H9 (cell line): Measurements from ENCODE around the gene HILPDA. TPM values are rescaled to one million over a fixed set of nuclear protein-coding genes. Genes with fewer than 3 reads are reported as not detected.
A peak's percentile ranks its signal among the peaks of the same experiment; 100 is the strongest.
"Not testable (repeated sequence)": the region's sequence is repeated elsewhere in the genome, so short reads cannot be mapped to it uniquely, and the experiment has no call there.

ENCODE experiments used
- DNase-seq: peaks from one replicate; pipeline ENCODE4 v3.0.0-alpha.2; 2017
- H2AFZ ChIP-seq: one replicate; pipeline ENCODE4 v1.6.1; 2013; ENCODE audit warnings: mild to moderate bottlenecking, low read length, control low read depth, moderate library complexity
- H2AK5ac ChIP-seq: 2 replicates; pipeline ENCODE4 v1.6.1; 2013; ENCODE audit warnings: low read length, control low read depth, mixed read lengths; ENCODE audit not compliant: insufficient read length
- H2BK120ac ChIP-seq: one replicate; pipeline ENCODE4 v1.6.1; 2013; ENCODE audit warnings: low read depth, mild to moderate bottlenecking, low read length, control low read depth, inconsistent platforms; ENCODE audit not compliant: poor library complexity, severe bottlenecking
- H2BK12ac ChIP-seq: 2 replicates; pipeline ENCODE4 v1.6.1; 2013; ENCODE audit warnings: low read length, control low read depth, mixed read lengths, low read depth; ENCODE audit not compliant: insufficient read length
- H2BK15ac ChIP-seq: 2 replicates; pipeline ENCODE4 v1.6.1; 2013; ENCODE audit warnings: low read depth, low read length, control low read depth
- H2BK20ac ChIP-seq: one replicate; pipeline ENCODE4 v1.6.1; 2013; ENCODE audit warnings: low read depth, mild to moderate bottlenecking, low read length, control low read depth, inconsistent platforms; ENCODE audit not compliant: poor library complexity, severe bottlenecking
- H2BK5ac ChIP-seq: 2 replicates; pipeline ENCODE4 v1.6.1; 2013; ENCODE audit warnings: low read length, control low read depth, mixed read lengths; ENCODE audit not compliant: insufficient read length
- H3K14ac ChIP-seq: 2 replicates; pipeline ENCODE4 v1.6.1; 2013; ENCODE audit warnings: low read length, control low read depth; ENCODE audit not compliant: insufficient read depth
- H3K18ac ChIP-seq: 2 replicates; pipeline ENCODE4 v1.6.1; 2013; ENCODE audit warnings: low read depth, mild to moderate bottlenecking, mixed read lengths, low read length, control low read depth; ENCODE audit not compliant: insufficient read length
- H3K23ac ChIP-seq: 2 replicates; pipeline ENCODE4 v1.6.1; 2013; ENCODE audit warnings: low read length, control low read depth, mixed read lengths, low read depth; ENCODE audit not compliant: insufficient read length
- H3K23me2 ChIP-seq: 2 replicates; pipeline ENCODE4 v1.6.1; 2013; ENCODE audit warnings: low read depth, mild to moderate bottlenecking, mixed read lengths, low read length, control low read depth; ENCODE audit not compliant: insufficient read length, poor library complexity, severe bottlenecking
- H3K27ac ChIP-seq: 2 replicates; pipeline ENCODE4 v1.5.1; 2013; ENCODE audit warnings: low read length, control low read depth, mixed read lengths, low read depth; ENCODE audit not compliant: insufficient read length
- H3K27me3 ChIP-seq: 2 replicates; pipeline ENCODE4 v1.6.1; 2013; ENCODE audit warnings: low read length, control low read depth, inconsistent platforms; ENCODE audit not compliant: insufficient read depth
- H3K4ac ChIP-seq: 2 replicates; pipeline ENCODE4 v1.6.1; 2013; ENCODE audit warnings: low read depth, mild to moderate bottlenecking, control low read depth, inconsistent platforms, low read length, moderate library complexity
- H3K4me1 ChIP-seq: 2 replicates; pipeline ENCODE4 v1.6.1; 2013; ENCODE audit warnings: low read length, control low read depth, inconsistent platforms; ENCODE audit not compliant: insufficient read depth
- H3K4me2 ChIP-seq: 2 replicates; pipeline ENCODE4 v1.6.1; 2013; ENCODE audit warnings: low read length, control low read depth, mixed read lengths; ENCODE audit not compliant: insufficient read length, insufficient read depth
- H3K56ac ChIP-seq: 2 replicates; pipeline ENCODE4 v1.6.1; 2013; ENCODE audit warnings: low read depth, mild to moderate bottlenecking, mixed read lengths, low read length, control low read depth; ENCODE audit not compliant: insufficient read length
- H3K79me1 ChIP-seq: 2 replicates; pipeline ENCODE4 v1.6.1; 2013; ENCODE audit warnings: low read depth, mild to moderate bottlenecking, moderate library complexity, low read length, control low read depth, inconsistent platforms; ENCODE audit not compliant: insufficient read depth, poor library complexity, severe bottlenecking
- H3K79me2 ChIP-seq: 2 replicates; pipeline ENCODE4 v1.6.1; 2013; ENCODE audit warnings: low read length, control low read depth, inconsistent platforms; ENCODE audit not compliant: insufficient read depth
- H3K9ac ChIP-seq: 2 replicates; pipeline ENCODE4 v1.6.1; 2013; ENCODE audit warnings: low read length, control low read depth, mixed read lengths; ENCODE audit not compliant: insufficient read length; ENCODE audit errors: extremely low read depth
- H3K9me3 ChIP-seq: one replicate; pipeline ENCODE4 v1.6.1; 2013; ENCODE audit warnings: low read depth, low read length, inconsistent platforms; ENCODE audit not compliant: control insufficient read depth
- H3T11ph ChIP-seq: one replicate; pipeline ENCODE4 v1.6.1; 2013; ENCODE audit warnings: mild to moderate bottlenecking, low read length, control low read depth, inconsistent platforms
- H4K20me1 ChIP-seq: one replicate; pipeline ENCODE4 v1.6.1; 2013; ENCODE audit not compliant: control insufficient read depth, insufficient read length, insufficient read depth
- H4K5ac ChIP-seq: 2 replicates; pipeline ENCODE4 v1.6.1; 2013; ENCODE audit warnings: low read depth, mild to moderate bottlenecking, mixed read lengths, low read length, control low read depth; ENCODE audit not compliant: insufficient read length
- H4K8ac ChIP-seq: replicated peaks from 2 replicates; pipeline ENCODE4 v1.6.1; 2013; ENCODE audit warnings: low read length, control low read depth, mixed read lengths, low read depth; ENCODE audit not compliant: insufficient read length
- H4K91ac ChIP-seq: 2 replicates; pipeline ENCODE4 v1.6.1; 2013; ENCODE audit warnings: low read depth, mild to moderate bottlenecking, moderate library complexity, mixed read lengths, low read length, control low read depth; ENCODE audit not compliant: insufficient read length
- H3K27ac Mint-ChIP-seq, 3 experiments: 2 replicates in 2 of 3; 3 replicates in 1 of 3; pipeline ENCODE4 v1.8.0; 2020 to 2021; ENCODE audit warnings: mixed read lengths in 3 of 3, mild to moderate bottlenecking in 1 of 3, moderate library complexity in 1 of 3
- H3K27me3 Mint-ChIP-seq: 2 replicates; pipeline ENCODE4 v1.8.0; 2021; ENCODE audit warnings: low read depth, mild to moderate bottlenecking, moderate library complexity, mixed read lengths
- H3K36me3 Mint-ChIP-seq, 3 experiments: 2 replicates in 2 of 3; 3 replicates in 1 of 3; pipeline ENCODE4 v1.8.0; 2020 to 2021; ENCODE audit warnings: low read depth in 3 of 3, mixed read lengths in 3 of 3; ENCODE audit not compliant: insufficient read depth in 1 of 3
- H3K4me1 Mint-ChIP-seq, 2 experiments: 2 replicates each; pipeline ENCODE4 v1.8.0; 2020; ENCODE audit warnings: mixed read lengths in 2 of 2
- H3K4me3 Mint-ChIP-seq, 2 experiments: 2 replicates in 1 of 2; 3 replicates in 1 of 2; pipeline ENCODE4 v1.8.0; 2020 to 2021; ENCODE audit warnings: mild to moderate bottlenecking in 2 of 2, mixed read lengths in 2 of 2, moderate library complexity in 1 of 2
- H3K9me3 Mint-ChIP-seq, 2 experiments: 2 replicates in 1 of 2; 3 replicates in 1 of 2; pipeline ENCODE4 v1.8.0; 2020; ENCODE audit warnings: mild to moderate bottlenecking in 2 of 2, mixed read lengths in 2 of 2, moderate library complexity in 1 of 2
- WGBS: extraction: QIAGEN DNeasy Blood & Tissue Kit; methylation state at CpG from one replicate; pipeline ENCODE4 v1.1.7; 2013; ENCODE audit warnings: missing lambda C conversion rate, low lambda C conversion rate, mixed read lengths; ENCODE audit not compliant: insufficient read length; ENCODE audit errors: extremely low coverage; 5-methylcytosine and 5-hydroxymethylcytosine counted together
- total RNA-seq: library from RNA; stranded (reverse); gene quantifications from 2 replicates; pipeline ENCODE4 v1.2.1, GENCODE V29; 2021

Gene HILPDA
- total RNA-seq, 1 experiment from 2014 or later = 23.3 TPM

DNA sequence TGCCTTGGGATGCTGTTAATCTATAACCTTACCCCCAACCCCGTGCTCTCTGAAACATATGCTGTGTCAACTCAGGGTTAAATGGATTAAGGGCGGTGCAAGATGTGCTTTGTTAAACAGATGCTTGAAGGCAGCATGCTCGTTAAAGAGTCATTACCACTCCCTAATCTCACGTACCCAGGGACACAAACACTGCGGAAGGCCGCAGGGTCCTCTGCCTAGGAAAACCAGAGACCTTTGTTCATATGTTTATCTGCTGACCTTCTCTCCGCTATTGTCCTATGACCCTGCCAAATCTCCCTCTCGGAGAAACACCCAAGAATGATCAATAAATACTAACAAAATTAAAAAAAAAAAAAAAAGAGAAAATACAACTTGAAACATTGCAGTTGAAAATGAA, 8.3 kb downstream of the HILPDA start:
- not testable (repeated sequence) for H3K23me2 ChIP-seq, H3K27me3 Mint-ChIP-seq, H4K20me1 ChIP-seq, H3K56ac ChIP-seq, H3K9me3 ChIP-seq, H3T11ph ChIP-seq, H3K27ac ChIP-seq, H3K27me3 ChIP-seq, H2BK20ac ChIP-seq, H3K23ac ChIP-seq, DNase-seq, H2BK12ac ChIP-seq, H4K5ac ChIP-seq, H2AK5ac ChIP-seq, H2BK120ac ChIP-seq, H3K18ac ChIP-seq, H3K4me2 ChIP-seq, H3K79me2 ChIP-seq, H2BK15ac ChIP-seq, H3K14ac ChIP-seq, H2BK5ac ChIP-seq, H3K79me1 ChIP-seq, H4K8ac ChIP-seq, H3K4me1 ChIP-seq, H3K4ac ChIP-seq, H4K91ac ChIP-seq, H3K9ac ChIP-seq, H2AFZ ChIP-seq, H3K4me3 Mint-ChIP-seq
- Mint-ChIP-seq H3K4me1 (peaks cover 12 to 13% of the 10 kb centered on the region in 2 experiments), H3K36me3 (peaks cover 16 to 37% (median 24%) of the 10 kb centered on the region in 3 experiments; a peak in 6 of 7 replicates), H3K27ac (peak overlapping the region in 1 of 3 experiments; percentile 47; a peak in 2 of 7 replicates), H3K9me3 (peaks cover 10 to 14% of the 10 kb centered on the region in 2 experiments)
- WGBS = no CpG with 5 or more reads among the region's 8 CpGs

DNA sequence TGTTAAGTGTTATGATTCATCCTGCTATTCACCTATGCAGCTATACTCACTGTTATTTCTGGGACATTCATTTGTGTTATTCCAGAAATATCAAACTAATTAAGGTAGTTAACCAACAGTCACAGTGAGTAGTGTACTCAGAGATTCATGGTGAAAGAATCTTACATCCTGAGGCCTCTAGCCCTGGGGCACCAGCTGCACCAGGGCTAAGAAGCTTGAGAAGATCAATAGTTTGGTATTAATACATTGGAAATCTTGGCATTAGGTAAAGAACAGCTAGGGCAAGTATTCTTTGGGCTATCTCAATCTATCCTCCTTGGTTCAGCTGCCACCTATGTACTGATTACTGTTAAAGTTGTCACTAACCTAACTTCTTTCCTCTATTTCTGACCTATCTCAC, 11.2 kb downstream of the HILPDA start:
- H3K79me1 ChIP-seq, H4K20me1 ChIP-seq, H3K4me1 ChIP-seq, H3K27ac Mint-ChIP-seq, H2BK12ac ChIP-seq, H3K23me2 ChIP-seq, H3K27ac ChIP-seq, H3K4ac ChIP-seq, H3K4me3 Mint-ChIP-seq, H4K91ac ChIP-seq, H4K5ac ChIP-seq, H4K8ac ChIP-seq, H3K18ac ChIP-seq, H2BK20ac ChIP-seq, H2AFZ ChIP-seq, H2AK5ac ChIP-seq, H3K14ac ChIP-seq, H3K56ac ChIP-seq, H3K27me3 Mint-ChIP-seq, H3K27me3 ChIP-seq, H3K9ac ChIP-seq, H3K4me2 ChIP-seq, H3T11ph ChIP-seq, H2BK5ac ChIP-seq, H2BK120ac ChIP-seq, H3K79me2 ChIP-seq, DNase-seq, H3K4me1 Mint-ChIP-seq, H3K9me3 ChIP-seq, H3K23ac ChIP-seq, H2BK15ac ChIP-seq: not testable (repeated sequence)
- peaks cover 16 to 25% (median 22%) of the 10 kb centered on the region in 3 experiments; a peak in 6 of 7 replicates for H3K36me3 Mint-ChIP-seq
- peaks cover 10 to 14% of the 10 kb centered on the region in 2 experiments for H3K9me3 Mint-ChIP-seq
